ENCODE measurements around the gene C17orf78. TPM values are rescaled to one million over a fixed set of nuclear protein-coding genes. Genes with fewer than 3 reads are reported as not detected.

The C17orf78 gene
- total RNA-seq, 1 donor from 2014 or later, result not detected

DNA sequence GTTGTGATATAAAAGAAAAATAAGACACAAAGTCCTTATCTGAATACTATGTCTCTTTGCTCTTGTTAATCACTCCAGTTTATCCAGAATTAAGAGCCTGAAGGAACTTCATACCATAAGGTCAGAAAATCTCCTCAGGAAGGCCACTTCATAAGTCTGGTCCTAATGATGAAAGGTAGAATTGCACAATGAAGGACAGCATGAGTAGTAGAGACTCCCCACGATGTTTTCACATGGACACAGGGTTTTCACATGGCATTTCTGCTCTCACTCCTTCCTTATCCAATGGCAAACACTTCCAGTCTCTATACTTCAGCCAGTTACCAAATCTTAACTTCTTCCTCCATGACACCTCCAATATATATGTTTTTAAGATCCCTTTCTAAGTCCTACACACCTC lies 10.2 kb upstream of the C17orf78 start:
- Mint-ChIP-seq H3K27ac (no peak overlapping the region), H3K9me3 (no peaks in the 10 kb centered on the region), H3K4me3 (no peak overlapping the region), H3K27me3 (no peaks in the 10 kb centered on the region), H3K4me1 (no peaks in the 10 kb centered on the region), H3K36me3 (ENCODE audit: low read depth) (no peaks in the 10 kb centered on the region)
- ATAC-seq (ENCODE audit: low read depth), result no peak
- intact Hi-C loops (cut with micrococcal nuclease), result no loop called here
- no peak for DNase-seq
- POLR2A ChIA-PET, result no interaction called here
- TF ChIP-seq, protein P1, sequence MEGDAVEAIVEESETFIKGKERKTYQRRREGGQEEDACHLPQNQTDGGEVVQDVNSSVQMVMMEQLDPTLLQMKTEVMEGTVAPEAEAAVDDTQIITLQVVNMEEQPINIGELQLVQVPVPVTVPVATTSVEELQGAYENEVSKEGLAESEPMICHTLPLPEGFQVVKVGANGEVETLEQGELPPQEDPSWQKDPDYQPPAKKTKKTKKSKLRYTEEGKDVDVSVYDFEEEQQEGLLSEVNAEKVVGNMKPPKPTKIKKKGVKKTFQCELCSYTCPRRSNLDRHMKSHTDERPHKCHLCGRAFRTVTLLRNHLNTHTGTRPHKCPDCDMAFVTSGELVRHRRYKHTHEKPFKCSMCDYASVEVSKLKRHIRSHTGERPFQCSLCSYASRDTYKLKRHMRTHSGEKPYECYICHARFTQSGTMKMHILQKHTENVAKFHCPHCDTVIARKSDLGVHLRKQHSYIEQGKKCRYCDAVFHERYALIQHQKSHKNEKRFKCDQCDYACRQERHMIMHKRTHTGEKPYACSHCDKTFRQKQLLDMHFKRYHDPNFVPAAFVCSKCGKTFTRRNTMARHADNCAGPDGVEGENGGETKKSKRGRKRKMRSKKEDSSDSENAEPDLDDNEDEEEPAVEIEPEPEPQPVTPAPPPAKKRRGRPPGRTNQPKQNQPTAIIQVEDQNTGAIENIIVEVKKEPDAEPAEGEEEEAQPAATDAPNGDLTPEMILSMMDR (IDR thresholded peaks at IDR 0.05), result no peak
- CTCF ChIA-PET, result no interaction called here

DNA sequence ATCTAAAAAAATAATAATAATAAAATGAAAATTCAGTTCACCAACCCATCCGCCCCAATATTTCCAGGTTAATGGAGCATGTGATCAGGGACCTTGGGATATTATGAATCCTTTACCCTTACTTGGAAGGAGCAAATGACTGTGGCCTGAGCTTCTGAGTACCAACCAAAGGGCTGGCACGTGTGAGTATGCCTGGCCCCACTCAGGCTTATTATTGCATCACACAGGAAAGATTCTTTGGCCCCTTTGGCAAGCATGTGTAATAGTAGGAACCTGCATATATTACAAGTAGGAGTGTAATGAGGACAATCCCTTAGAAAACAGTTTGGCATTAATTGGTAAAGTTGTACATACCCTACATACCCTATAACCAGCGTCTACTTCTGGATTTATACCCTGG lies 7.2 kb upstream of the C17orf78 start:
- H3K4me1 Mint-ChIP-seq, result peaks cover 4% of the 10 kb centered on the region
- DNase-seq (no peak), ATAC-seq (ENCODE audit: low read depth) (no peak)
- H3K27ac Mint-ChIP-seq, result no peak overlapping the region
- CTCF ChIA-PET, result no interaction called here
- H3K4me3 Mint-ChIP-seq, result no peak overlapping the region
- POLR2A ChIA-PET, result no interaction called here
- no peaks in the 10 kb centered on the region for H3K9me3 Mint-ChIP-seq
- TF ChIP-seq, protein P1 (IDR thresholded peaks at IDR 0.05), result no peak
- no peaks in the 10 kb centered on the region for H3K27me3 Mint-ChIP-seq
- no peaks in the 10 kb centered on the region for H3K36me3 Mint-ChIP-seq (ENCODE audit: low read depth)
- intact Hi-C loops (cut with micrococcal nuclease), result no loop called here

DNA sequence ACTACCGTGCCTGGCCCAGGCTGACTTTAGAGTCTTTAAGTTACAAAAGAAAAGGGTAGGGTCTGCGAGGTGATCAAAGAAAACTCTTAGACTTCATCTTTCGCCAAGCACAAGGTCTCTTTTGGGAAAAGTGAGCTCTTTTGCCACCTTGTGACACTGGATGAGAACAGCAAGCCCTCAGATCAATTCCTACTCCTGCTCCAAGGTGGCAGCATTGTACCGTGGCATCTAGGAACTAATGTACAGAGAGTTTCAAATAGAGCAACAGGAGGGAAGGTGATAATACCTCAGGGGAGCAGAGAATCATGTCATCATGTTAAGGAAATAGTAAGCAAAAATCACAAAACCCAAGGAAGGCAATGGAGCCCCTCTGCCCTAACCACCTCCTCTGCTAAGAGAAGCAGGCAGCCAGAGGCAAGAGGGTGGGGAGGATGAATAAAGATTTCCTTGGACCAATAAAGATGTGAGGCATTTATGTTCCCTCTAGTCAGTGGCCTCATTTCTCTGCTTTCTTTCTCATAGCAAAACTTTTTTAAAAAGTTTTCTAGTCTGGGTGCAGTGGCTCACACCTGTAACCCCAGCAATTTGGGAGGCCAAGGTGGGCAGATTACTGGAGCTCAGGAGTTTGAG lies 2.1 kb upstream of the C17orf78 start:
- ChIA-PET CTCF (interaction anchor here (0.6 to 2.1 kb wide), 14 partner anchors 9 to 771 kb away, joined by 3 to 20 read pairs (median 3); partner anchors contain the start of gene MRM1), POLR2A (interaction anchor here (0.9 to 1.0 kb wide), 2 partner anchors 15 to 771 kb away, joined by 3 to 5 read pairs; no protein-coding TSS in a partner anchor)
- peaks cover 4% of the 10 kb centered on the region for H3K4me1 Mint-ChIP-seq
- H3K9me3 Mint-ChIP-seq, result no peaks in the 10 kb centered on the region
- intact Hi-C loops (cut with micrococcal nuclease), result loop anchor here (1.0 to 10.0 kb wide), 3 partner anchors 24 to 771 kb away; no protein-coding TSS in a partner anchor
- ATAC-seq (ENCODE audit: low read depth) (peak; percentile 92), DNase-seq (peak; percentile 22)
- H3K27ac Mint-ChIP-seq, result no peak overlapping the region
- H3K4me3 Mint-ChIP-seq, result no peak overlapping the region
- H3K36me3 Mint-ChIP-seq (ENCODE audit: low read depth), result no peaks in the 10 kb centered on the region
- TF ChIP-seq, protein P1 (IDR thresholded peaks at IDR 0.05), result no peak
- H3K27me3 Mint-ChIP-seq, result no peaks in the 10 kb centered on the region

DNA sequence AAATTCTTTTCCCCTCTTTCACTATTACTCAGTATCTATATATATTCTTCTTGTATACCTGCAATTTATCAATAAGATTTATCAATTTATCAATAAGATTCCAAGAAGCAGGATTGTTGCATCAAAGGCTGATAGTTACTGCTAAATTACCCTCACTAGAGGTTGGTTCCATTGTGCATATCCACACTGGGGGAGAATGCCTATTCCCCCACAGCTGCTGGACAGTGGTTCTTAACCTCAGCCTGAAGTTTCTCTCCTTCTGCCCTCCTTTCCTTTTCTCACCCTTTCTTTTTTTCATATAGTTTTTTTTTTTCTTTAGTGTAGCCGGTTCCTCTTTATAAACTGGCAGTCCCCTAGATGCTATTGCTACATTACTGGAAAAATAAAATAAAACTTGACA lies 6.3 kb downstream of the C17orf78 start:
- intact Hi-C loops (cut with micrococcal nuclease), result no loop called here
- ATAC-seq (ENCODE audit: low read depth) (no peak), DNase-seq (no peak)
- ChIA-PET CTCF (interaction anchor here (1.7 kb wide), 1 partner anchor 8 kb away, joined by 5 read pairs; no protein-coding TSS in a partner anchor), POLR2A (no interaction called here)
- H3K27me3 Mint-ChIP-seq, result no peaks in the 10 kb centered on the region
- TF ChIP-seq, protein P1 (IDR thresholded peaks at IDR 0.05), result no peak
- no peaks in the 10 kb centered on the region for H3K4me1 Mint-ChIP-seq
- no peak overlapping the region for H3K4me3 Mint-ChIP-seq
- H3K36me3 Mint-ChIP-seq (ENCODE audit: low read depth), result no peaks in the 10 kb centered on the region
- no peak overlapping the region for H3K27ac Mint-ChIP-seq
- no peaks in the 10 kb centered on the region for H3K9me3 Mint-ChIP-seq

DNA sequence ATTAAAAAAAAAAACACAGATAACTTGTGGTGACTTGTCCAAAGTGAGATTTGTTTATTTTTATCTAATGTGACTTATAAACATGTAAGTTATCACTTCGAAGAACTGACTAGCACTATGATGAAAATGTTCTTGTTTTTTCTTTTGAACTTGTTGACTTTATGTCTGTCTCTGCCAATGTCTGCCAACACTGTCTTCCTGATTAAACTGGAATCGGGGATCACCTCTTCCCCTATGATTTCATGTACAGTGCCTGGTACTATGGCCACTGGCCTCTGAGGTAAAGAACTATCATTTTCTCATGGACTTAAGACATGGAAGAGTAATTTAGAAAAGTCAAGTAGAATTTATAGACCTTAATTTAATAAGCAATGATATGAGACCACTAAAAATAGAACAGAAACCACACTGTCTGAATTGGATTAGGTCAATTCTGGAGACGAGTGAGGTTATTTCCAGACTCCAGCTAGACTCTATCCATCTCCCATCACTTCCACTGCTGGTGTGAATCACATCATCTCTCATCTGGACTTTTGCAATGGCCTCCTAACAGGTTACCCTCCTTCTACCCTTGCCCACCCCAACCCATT lies 8.9 kb downstream of the C17orf78 start:
- TF ChIP-seq, protein P1 (IDR thresholded peaks at IDR 0.05), result no peak
- Mint-ChIP-seq H3K9me3 (no peaks in the 10 kb centered on the region), H3K36me3 (ENCODE audit: low read depth) (no peaks in the 10 kb centered on the region), H3K27ac (no peak overlapping the region), H3K27me3 (no peaks in the 10 kb centered on the region), H3K4me3 (no peak overlapping the region), H3K4me1 (no peaks in the 10 kb centered on the region)
- ChIA-PET CTCF (interaction anchor here (1.0 kb wide), 1 partner anchor 11 kb away, joined by 3 read pairs; no protein-coding TSS in a partner anchor), POLR2A (interaction anchor here (0.6 to 0.7 kb wide), 2 partner anchors 26 to 378 kb away, joined by 3 read pairs; no protein-coding TSS in a partner anchor)
- intact Hi-C loops (cut with micrococcal nuclease), result no loop called here
- DNase-seq (no peak), ATAC-seq (ENCODE audit: low read depth) (no peak)

Data from activated B cell treated with CpG ODN at 0.5 μM for 24 hours (primary cell).